Lung (tissue), 12 donors: ENCODE measurements around the gene ESPNL. TPM values are rescaled to one million over a fixed set of nuclear protein-coding genes. Genes with fewer than 3 reads are reported as not detected.

ENCODE experiments used
- ATAC-seq: fragments of 200-7000 bp; cut with Tn5 transposase; one replicate; pipeline ENCODE4 v1.9.1; 2020; ENCODE audit warnings: moderate number of reproducible peaks; ENCODE audit not compliant: insufficient read depth, low FRiP score
- DNase-seq, 3 donors: peaks; one replicate each; pipeline ENCODE4 v3.0.0-alpha.2; 2013 to 2017
- H3K27ac ChIP-seq, 2 donors: one replicate each; pipeline ENCODE4 v1.5.1; 2013; ENCODE audit warnings: mild to moderate bottlenecking in 2 of 2, moderate library complexity in 2 of 2, control low read depth in 1 of 2, inconsistent platforms in 1 of 2, low read depth in 1 of 2, low read length in 1 of 2
- H3K27me3 ChIP-seq, 3 donors: one replicate each; pipeline ENCODE4 v1.5.1; 2013; ENCODE audit warnings: low read length in 2 of 3; ENCODE audit not compliant: control insufficient read depth in 3 of 3, insufficient read depth in 3 of 3
- H3K36me3 ChIP-seq, 4 donors: one replicate each; pipeline ENCODE4 v1.5.1; 2013; ENCODE audit warnings: low read length in 4 of 4, mild to moderate bottlenecking in 1 of 4, moderate library complexity in 1 of 4; ENCODE audit not compliant: control insufficient read depth in 4 of 4, insufficient read depth in 4 of 4
- H3K4me1 ChIP-seq, 5 donors: one replicate each; pipeline ENCODE4 v1.5.1; 2013; ENCODE audit warnings: low read length in 5 of 5, mild to moderate bottlenecking in 2 of 5, moderate library complexity in 1 of 5; ENCODE audit not compliant: control insufficient read depth in 5 of 5, insufficient read depth in 5 of 5
- H3K4me3 ChIP-seq: one replicate; pipeline ENCODE4 v1.5.1; 2013; ENCODE audit warnings: mild to moderate bottlenecking, control low read depth, moderate library complexity
- H3K9ac ChIP-seq, 2 donors: one replicate each; pipeline ENCODE4 v1.5.1; 2013; ENCODE audit warnings: low read length in 2 of 2, control low read depth in 1 of 2; ENCODE audit not compliant: insufficient read depth in 1 of 2
- H3K9me3 ChIP-seq, 4 donors: one replicate each; pipeline ENCODE4 v1.5.1; 2013; ENCODE audit warnings: low read length in 3 of 4, mild to moderate bottlenecking in 1 of 4, moderate library complexity in 1 of 4; ENCODE audit not compliant: control insufficient read depth in 4 of 4, insufficient read depth in 3 of 4
- WGBS, 2 donors: extraction: QIAGEN DNeasy Blood & Tissue Kit; methylation state at CpG; one replicate each; pipeline ENCODE4 v1.1.7; 2013; 5-methylcytosine and 5-hydroxymethylcytosine counted together
- polyA plus RNA-seq, 2 donors: library from polyadenylated mRNA; stranded (reverse); fragments of 200-250 nt; gene quantifications; one replicate each; pipeline ENCODE4 v1.2.1, GENCODE V29; 2013
- total RNA-seq, 2 donors: library from RNA; depleted of rRNA in 1 of 2; stranded (reverse); fragments of >200 nt in 1 of 2; gene quantifications; one replicate each; pipeline ENCODE4 v1.2.1, GENCODE V29; 2014 to 2021
- TF ChIP-seq, protein P1 (sequence below): IDR thresholded peaks from 2 replicates; pipeline ENCODE4 v1.5.1; 2012; ENCODE audit warnings: mild to moderate bottlenecking; ENCODE audit errors: control extremely low read depth, extremely low read depth
- donor health status: control.
- donor health status: control.
- donor health status: Bipolar disorder and iron deficiency.
- donor health status: healthy.
- donor health status: DM: yes; HTN: yes; CAD: no.

The ESPNL gene
- total and polyA plus RNA-seq, 4 donors: 0.07 to 3.0 (median 1.2) TPM

DNA sequence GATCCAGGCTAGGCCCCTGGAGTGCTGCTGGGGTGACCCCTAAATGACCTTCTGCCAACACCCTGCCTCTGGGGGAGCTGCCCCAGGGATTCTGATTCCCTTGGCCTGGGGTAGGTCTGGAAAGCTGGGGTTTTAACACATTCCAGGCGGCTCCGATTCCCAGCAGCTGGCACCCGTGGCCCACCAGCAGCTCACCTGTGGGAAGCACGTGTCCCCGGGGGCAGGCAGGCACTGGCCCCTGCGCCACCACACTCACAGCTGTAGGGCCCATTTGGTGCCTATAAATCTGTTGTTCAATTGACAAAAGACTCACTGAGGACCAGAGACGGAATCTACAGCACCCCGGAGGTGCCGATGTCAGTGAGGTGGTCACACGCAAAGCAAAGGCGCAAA is 34.2 kb downstream of the ESPNL start:
- Histone ChIP-seq H3K4me1 (peaks cover 0 to 8% (median 5%) of the 10 kb centered on the region in 5 donors), H3K9me3 (no peaks in the 10 kb centered on the region), H3K4me3 (no peak overlapping the region), H3K36me3 (no peaks in the 10 kb centered on the region), H3K9ac (no peak overlapping the region), H3K27ac (no peak overlapping the region), H3K27me3 (peaks cover 0 to 2% (median 0%) of the 10 kb centered on the region in 3 donors)
- WGBS, 2 donors: 92 to 94% methylated on average over 11 of the region's 11 CpGs
- no peak for DNase-seq
- ATAC-seq: no peak
- TF ChIP-seq, protein P1, sequence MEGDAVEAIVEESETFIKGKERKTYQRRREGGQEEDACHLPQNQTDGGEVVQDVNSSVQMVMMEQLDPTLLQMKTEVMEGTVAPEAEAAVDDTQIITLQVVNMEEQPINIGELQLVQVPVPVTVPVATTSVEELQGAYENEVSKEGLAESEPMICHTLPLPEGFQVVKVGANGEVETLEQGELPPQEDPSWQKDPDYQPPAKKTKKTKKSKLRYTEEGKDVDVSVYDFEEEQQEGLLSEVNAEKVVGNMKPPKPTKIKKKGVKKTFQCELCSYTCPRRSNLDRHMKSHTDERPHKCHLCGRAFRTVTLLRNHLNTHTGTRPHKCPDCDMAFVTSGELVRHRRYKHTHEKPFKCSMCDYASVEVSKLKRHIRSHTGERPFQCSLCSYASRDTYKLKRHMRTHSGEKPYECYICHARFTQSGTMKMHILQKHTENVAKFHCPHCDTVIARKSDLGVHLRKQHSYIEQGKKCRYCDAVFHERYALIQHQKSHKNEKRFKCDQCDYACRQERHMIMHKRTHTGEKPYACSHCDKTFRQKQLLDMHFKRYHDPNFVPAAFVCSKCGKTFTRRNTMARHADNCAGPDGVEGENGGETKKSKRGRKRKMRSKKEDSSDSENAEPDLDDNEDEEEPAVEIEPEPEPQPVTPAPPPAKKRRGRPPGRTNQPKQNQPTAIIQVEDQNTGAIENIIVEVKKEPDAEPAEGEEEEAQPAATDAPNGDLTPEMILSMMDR: no peak

DNA sequence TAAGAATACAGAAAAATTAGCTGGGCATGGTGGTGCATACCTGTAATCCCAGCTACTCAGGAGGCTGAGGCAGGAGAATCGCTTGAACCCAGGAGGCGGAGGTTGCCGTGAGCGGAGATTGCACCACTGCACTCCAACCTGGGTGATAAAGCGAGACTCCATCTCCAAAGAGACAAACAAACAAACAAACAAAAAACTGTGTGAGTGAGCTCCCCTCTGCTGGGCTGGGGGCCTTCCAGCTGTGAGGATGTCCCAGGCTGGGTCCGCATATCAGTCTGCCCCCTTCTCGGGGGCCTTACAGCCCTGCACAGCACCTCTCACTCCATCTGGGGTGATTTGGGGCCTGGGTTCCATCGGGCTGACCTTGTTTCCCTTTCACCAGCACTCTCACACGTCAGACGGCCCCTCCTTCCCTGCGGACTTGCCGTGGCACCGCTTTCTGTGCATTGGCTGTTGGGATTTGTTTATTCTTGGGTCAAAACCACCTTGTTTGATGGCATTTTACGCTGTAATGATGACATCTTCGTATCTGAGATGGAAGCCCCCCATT is 35.5 kb downstream of the ESPNL start:
- Histone ChIP-seq H3K9me3 (no peaks in the 10 kb centered on the region), H3K9ac (no peak overlapping the region), H3K4me3 (no peak overlapping the region), H3K36me3 (no peaks in the 10 kb centered on the region), H3K27me3 (peaks cover 0 to 2% (median 0%) of the 10 kb centered on the region in 3 donors), H3K4me1 (peaks cover 0 to 9% (median 5%) of the 10 kb centered on the region in 5 donors), H3K27ac (no peak overlapping the region)
- no peak for DNase-seq
- WGBS, 2 donors: 83 to 87% methylated on average over 15 of the region's 15 CpGs
- ATAC-seq: no peak
- TF ChIP-seq, protein P1: no peak

DNA sequence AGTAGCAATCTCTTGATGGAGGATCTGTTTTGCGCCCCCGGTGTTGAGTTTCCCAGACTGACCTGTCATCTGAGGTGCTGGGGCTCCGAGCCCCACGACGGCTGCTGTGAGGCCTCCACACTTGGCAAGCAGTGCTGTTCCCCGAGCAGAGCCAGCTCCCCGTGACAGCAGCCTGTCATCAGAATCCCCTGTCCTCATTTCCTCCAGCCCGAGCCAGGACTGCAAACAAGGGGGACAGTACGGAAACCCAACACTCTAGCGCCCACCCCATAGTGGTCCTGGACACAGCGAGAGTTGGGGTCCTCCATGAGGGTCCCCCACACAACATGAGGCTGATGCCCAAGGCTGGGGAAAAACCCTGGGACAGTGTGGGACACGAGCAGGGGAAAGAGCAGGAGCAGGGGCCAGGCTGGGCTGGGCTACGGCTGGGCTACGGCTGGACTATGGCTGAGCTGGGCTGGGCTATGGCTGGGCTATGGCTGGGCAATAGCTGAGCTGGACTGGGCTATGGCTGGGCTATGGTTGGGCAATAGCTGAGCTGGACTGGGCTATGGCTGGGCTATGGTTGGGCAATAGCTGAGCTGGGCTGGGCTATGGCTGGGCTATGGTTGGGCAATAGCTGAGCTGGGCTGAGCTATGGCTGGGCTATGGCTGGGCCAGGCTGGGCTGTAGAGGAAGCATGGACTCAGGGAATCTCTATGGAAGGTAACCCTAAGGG is 36.8 kb downstream of the ESPNL start:
- H3K27me3 ChIP-seq: peaks cover 0 to 2% (median 0%) of the 10 kb centered on the region in 3 donors
- no peak overlapping the region for H3K9ac ChIP-seq
- ATAC-seq (no peak), DNase-seq (peak; percentile 48 to 66 (median 57))
- TF ChIP-seq, protein P1: no peak
- H3K4me1 ChIP-seq: peaks cover 0 to 14% (median 6%) of the 10 kb centered on the region in 5 donors
- H3K36me3 ChIP-seq: no peaks in the 10 kb centered on the region
- peak overlapping the region in 1 of 2 donors; percentile 17 for H3K27ac ChIP-seq
- no peaks in the 10 kb centered on the region for H3K9me3 ChIP-seq
- 57 to 61% methylated on average over 14 of the region's 14 CpGs for WGBS, 2 donors
- H3K4me3 ChIP-seq: no peak overlapping the region
